ENCODE data around the gene LRRC32. TPM values are rescaled to one million over a fixed set of nuclear protein-coding genes. Genes with fewer than 3 reads are reported as not detected.

LRRC32 gene
- polyA plus RNA-seq, 2 of the 4 experiments (the other 2 are of a cell fraction): 0.25 to 0.62 TPM

- ChIA-PET CTCF (interaction anchor here (1.2 to 2.6 kb wide), 3 partner anchors 11 to 208 kb away, joined by 3 to 14 read pairs (median 3); no protein-coding TSS in a partner anchor), POLR2A (no interaction called here)
- no peak for FAIRE-seq
Observed at GRCh38 chr11:76712125-76712524, 41.6 kb upstream of the LRRC32 start.

GRCh38 chr11:76709756-76710155 lies 39.2 kb upstream of the LRRC32 start:
- no peak overlapping the region for H3K4me3 ChIP-seq
- no peak overlapping the region for H3K27ac ChIP-seq
- CTCF ChIA-PET: interaction anchor here (1.0 to 4.3 kb wide), 3 partner anchors 13 to 210 kb away, joined by 4 to 26 read pairs (median 8); no protein-coding TSS in a partner anchor
- TF ChIP-seq PHF8 (IDR thresholded peaks at IDR 0.05; ENCODE audit: borderline replicate concordance, low read depth) (no peak), NPAS2 (CRISPR knock-in tag; IDR thresholded peaks at IDR 0.05; ENCODE audit: borderline replicate concordance) (no peak), RAD21 (conservative IDR thresholded peaks at IDR 0.05 in 1 of 2, IDR thresholded peaks at IDR 0.05 in 1 of 2) (no peak)
- ATAC-seq (no peak), FAIRE-seq (no peak), DNase-seq (ENCODE audit: low read depth in 1 of 2, low spot score in 1 of 2) (no peak)
- H3K9me3 ChIP-seq: 0 out of 3 replicates have a peak, but pooled peaks cover 8% of the 10 kb centered on the region
- H3K4me2 ChIP-seq: no peak overlapping the region
- WGBS (ENCODE audit: missing lambda C conversion rate): 53% methylated on average over 4 of the region's 4 CpGs
- POLR2A ChIA-PET: no interaction called here
- no peaks in the 10 kb centered on the region for H3K4me1 ChIP-seq

More at GRCh38 chr11:76712125-76712524, 41.6 kb upstream of the LRRC32 start:
- no peak overlapping the region for H3K4me2 ChIP-seq
- no peak overlapping the region for H3K4me3 ChIP-seq
- 69% methylated on average over 6 of the region's 6 CpGs for WGBS (ENCODE audit: missing lambda C conversion rate)
- ATAC-seq (no peak), DNase-seq (ENCODE audit: low read depth in 1 of 2, low spot score in 1 of 2) (no peak)
- H3K27ac ChIP-seq: no peak overlapping the region
- no peaks in the 10 kb centered on the region for H3K9me3 ChIP-seq
- no peak for TF ChIP-seq ZNF302 (CRISPR knock-in tag; IDR thresholded peaks at IDR 0.05)
- TF ChIP-seq, protein P1, sequence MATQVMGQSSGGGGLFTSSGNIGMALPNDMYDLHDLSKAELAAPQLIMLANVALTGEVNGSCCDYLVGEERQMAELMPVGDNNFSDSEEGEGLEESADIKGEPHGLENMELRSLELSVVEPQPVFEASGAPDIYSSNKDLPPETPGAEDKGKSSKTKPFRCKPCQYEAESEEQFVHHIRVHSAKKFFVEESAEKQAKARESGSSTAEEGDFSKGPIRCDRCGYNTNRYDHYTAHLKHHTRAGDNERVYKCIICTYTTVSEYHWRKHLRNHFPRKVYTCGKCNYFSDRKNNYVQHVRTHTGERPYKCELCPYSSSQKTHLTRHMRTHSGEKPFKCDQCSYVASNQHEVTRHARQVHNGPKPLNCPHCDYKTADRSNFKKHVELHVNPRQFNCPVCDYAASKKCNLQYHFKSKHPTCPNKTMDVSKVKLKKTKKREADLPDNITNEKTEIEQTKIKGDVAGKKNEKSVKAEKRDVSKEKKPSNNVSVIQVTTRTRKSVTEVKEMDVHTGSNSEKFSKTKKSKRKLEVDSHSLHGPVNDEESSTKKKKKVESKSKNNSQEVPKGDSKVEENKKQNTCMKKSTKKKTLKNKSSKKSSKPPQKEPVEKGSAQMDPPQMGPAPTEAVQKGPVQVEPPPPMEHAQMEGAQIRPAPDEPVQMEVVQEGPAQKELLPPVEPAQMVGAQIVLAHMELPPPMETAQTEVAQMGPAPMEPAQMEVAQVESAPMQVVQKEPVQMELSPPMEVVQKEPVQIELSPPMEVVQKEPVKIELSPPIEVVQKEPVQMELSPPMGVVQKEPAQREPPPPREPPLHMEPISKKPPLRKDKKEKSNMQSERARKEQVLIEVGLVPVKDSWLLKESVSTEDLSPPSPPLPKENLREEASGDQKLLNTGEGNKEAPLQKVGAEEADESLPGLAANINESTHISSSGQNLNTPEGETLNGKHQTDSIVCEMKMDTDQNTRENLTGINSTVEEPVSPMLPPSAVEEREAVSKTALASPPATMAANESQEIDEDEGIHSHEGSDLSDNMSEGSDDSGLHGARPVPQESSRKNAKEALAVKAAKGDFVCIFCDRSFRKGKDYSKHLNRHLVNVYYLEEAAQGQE (IDR thresholded peaks at IDR 0.05): no peak
- TF ChIP-seq, protein P2, sequence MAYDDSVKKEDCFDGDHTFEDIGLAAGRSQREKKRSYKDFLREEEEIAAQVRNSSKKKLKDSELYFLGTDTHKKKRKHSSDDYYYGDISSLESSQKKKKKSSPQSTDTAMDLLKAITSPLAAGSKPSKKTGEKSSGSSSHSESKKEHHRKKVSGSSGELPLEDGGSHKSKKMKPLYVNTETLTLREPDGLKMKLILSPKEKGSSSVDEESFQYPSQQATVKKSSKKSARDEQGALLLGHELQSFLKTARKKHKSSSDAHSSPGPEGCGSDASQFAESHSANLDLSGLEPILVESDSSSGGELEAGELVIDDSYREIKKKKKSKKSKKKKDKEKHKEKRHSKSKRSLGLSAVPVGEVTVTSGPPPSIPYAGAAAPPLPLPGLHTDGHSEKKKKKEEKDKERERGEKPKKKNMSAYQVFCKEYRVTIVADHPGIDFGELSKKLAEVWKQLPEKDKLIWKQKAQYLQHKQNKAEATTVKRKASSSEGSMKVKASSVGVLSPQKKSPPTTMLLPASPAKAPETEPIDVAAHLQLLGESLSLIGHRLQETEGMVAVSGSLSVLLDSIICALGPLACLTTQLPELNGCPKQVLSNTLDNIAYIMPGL (CRISPR knock-in tag; IDR thresholded peaks at IDR 0.05; ENCODE audit: borderline replicate concordance): no peak
- TF ChIP-seq CEBPB (IDR thresholded peaks at IDR 0.05): no peak
- no peak for TF ChIP-seq MYC (IDR thresholded peaks at IDR 0.05; ENCODE audit: borderline replicate concordance, low read length)
- TF ChIP-seq RFX5 (IDR thresholded peaks at IDR 0.05): no peak
- TF ChIP-seq GATA3 (IDR thresholded peaks at IDR 0.05; ENCODE audit: borderline replicate concordance): no peak
- no peak for TF ChIP-seq FOSL2 (IDR thresholded peaks at IDR 0.05)
- TF ChIP-seq FOSL2 (CRISPR knock-in tag; IDR thresholded peaks at IDR 0.05): no peak
- TF ChIP-seq SMC3 (IDR thresholded peaks at IDR 0.05): no peak
- TF ChIP-seq RNF2 (IDR thresholded peaks at IDR 0.05; ENCODE audit: borderline replicate concordance, low read depth): no peak
- no peak for TF ChIP-seq JUNB (IDR thresholded peaks at IDR 0.05)
- TF ChIP-seq PBX3 (IDR thresholded peaks at IDR 0.05): no peak
- no peak for TF ChIP-seq ZC3H11A (IDR thresholded peaks at IDR 0.05)
- TF ChIP-seq KDM5A (IDR thresholded peaks at IDR 0.05): no peak
- no peak for TF ChIP-seq HOXB5 (CRISPR knock-in tag; IDR thresholded peaks at IDR 0.05)
- no peak for TF ChIP-seq EHF (CRISPR knock-in tag; IDR thresholded peaks at IDR 0.05)
- TF ChIP-seq ZSCAN20 (CRISPR knock-in tag; IDR thresholded peaks at IDR 0.05): no peak
- TF ChIP-seq HOXA7 (CRISPR knock-in tag; IDR thresholded peaks at IDR 0.05): no peak
- no peaks in the 10 kb centered on the region for H3K4me1 ChIP-seq

All from A549 (cell line).